H1 (cell line): ENCODE data around the gene BNIP5. TPM values are rescaled to one million over a fixed set of nuclear protein-coding genes. Genes with fewer than 3 reads are reported as not detected.

Experiments
- CTCF ChIA-PET: fragments of 300-600 bp; sonication (Branson Sonifier 250); formaldehyde crosslinking; loops from one replicate; lab custom pipeline; 2021; ENCODE audit not compliant: partially characterized antibody; lab: Charles Lee
- POLR2A ChIA-PET: fragments of 300-600 bp; sonication (Branson Sonifier 250); formaldehyde crosslinking; loops from one replicate; lab custom pipeline; 2021; ENCODE audit warnings: inconsistent platforms; ENCODE audit not compliant: partially characterized antibody; lab: Charles Lee
- DNase-seq, 2 experiments: peaks; one replicate each; pipeline versions ENCODE4 v3.0.0 to v3.0.0-alpha.2; 2010 to 2022; ENCODE audit warnings: low spot score in 2 of 2, low read depth in 1 of 2, mixed read lengths in 1 of 2
- FAIRE-seq: peaks from 2 replicates; lab custom pipeline; 2011; peaks lifted over from hg19 to GRCh38; lab: Jason Lieb, UNC
- H2AFZ ChIP-seq: 2 replicates; pipeline ENCODE4 v1.8.1; 2012; ENCODE audit warnings: low read length, inconsistent platforms
- H2AK5ac ChIP-seq: 2 replicates; pipeline ENCODE4 v1.6.1; 2013; ENCODE audit warnings: low read depth, low read length
- H2BK120ac ChIP-seq: replicated peaks from 2 replicates; pipeline ENCODE3; 2013; ENCODE audit warnings: low read depth, low read length, inconsistent platforms
- H2BK12ac ChIP-seq: 2 replicates; pipeline ENCODE4 v1.6.1; 2013; ENCODE audit warnings: low read depth, low read length
- H2BK15ac ChIP-seq: 2 replicates; pipeline ENCODE4 v1.6.1; 2013; ENCODE audit warnings: low read length
- H2BK20ac ChIP-seq: 2 replicates; pipeline ENCODE4 v1.6.1; 2013; ENCODE audit warnings: low read length
- H2BK5ac ChIP-seq: 2 replicates; pipeline ENCODE4 v1.6.1; 2013; ENCODE audit warnings: low read depth, low read length
- H3K14ac ChIP-seq: 2 replicates; pipeline ENCODE4 v1.6.1; 2013; ENCODE audit warnings: inconsistent platforms; ENCODE audit not compliant: insufficient read length
- H3K18ac ChIP-seq: 2 replicates; pipeline ENCODE4 v1.6.1; 2013; ENCODE audit warnings: low read length; ENCODE audit errors: extremely low read depth
- H3K23ac ChIP-seq: 2 replicates; pipeline ENCODE4 v1.6.1; 2013; ENCODE audit warnings: inconsistent platforms; ENCODE audit not compliant: insufficient read length
- H3K23me2 ChIP-seq: 2 replicates; pipeline ENCODE4 v1.6.1; 2013; ENCODE audit warnings: low read depth, low read length
- H3K27ac ChIP-seq: 2 replicates; pipeline ENCODE4 v1.6.1; 2011; ENCODE audit warnings: low read depth, low read length, inconsistent platforms
- H3K27me3 ChIP-seq, 4 experiments: replicated peaks in 1 of 4; 1 replicate in 1 of 4; 2 replicates in 3 of 4; pipeline versions ENCODE4 v1.6.1 to v1.8.1; 2011 to 2013; ENCODE audit warnings: low read length in 3 of 4, mild to moderate bottlenecking in 3 of 4, inconsistent platforms in 2 of 4, mixed read lengths in 2 of 4, moderate library complexity in 1 of 4; ENCODE audit not compliant: control insufficient read depth in 3 of 4, insufficient read depth in 3 of 4; ENCODE audit errors: extremely low read depth in 1 of 4
- H3K36me3 ChIP-seq, 4 experiments: 2 replicates each; pipeline versions ENCODE4 v1.6.1 to v1.8.1; 2011 to 2013; ENCODE audit warnings: mild to moderate bottlenecking in 4 of 4, low read length in 3 of 4, moderate library complexity in 2 of 4, control low read depth in 1 of 4, inconsistent platforms in 1 of 4; ENCODE audit not compliant: insufficient read depth in 4 of 4, control insufficient read depth in 2 of 4
- H3K4ac ChIP-seq: replicated peaks from 2 replicates; pipeline ENCODE3; 2013; ENCODE audit warnings: low read length, low read depth, mixed read lengths, inconsistent platforms; ENCODE audit not compliant: insufficient read length
- H3K4me1 ChIP-seq, 4 experiments: replicated peaks in 1 of 4; 1 replicate in 1 of 4; 2 replicates in 3 of 4; pipeline versions ENCODE4 v1.6.1 to v1.8.1; 2011 to 2013; ENCODE audit warnings: low read length in 3 of 4, inconsistent platforms in 2 of 4, mixed read lengths in 1 of 4; ENCODE audit not compliant: insufficient read depth in 4 of 4, control insufficient read depth in 3 of 4
- H3K4me2 ChIP-seq, 2 experiments: 2 replicates each; pipeline versions ENCODE4 v1.6.1 to v1.8.1; 2011 to 2013; ENCODE audit warnings: low read depth in 2 of 2, low read length in 2 of 2, control low read depth in 1 of 2, inconsistent platforms in 1 of 2, mild to moderate bottlenecking in 1 of 2; ENCODE audit not compliant: insufficient read depth in 1 of 2
- H3K4me3 ChIP-seq, 4 experiments: fragments of 200-600, 300-600 bp in 1 of 4; sonication (generic), shearing (Covaris generic), sonication (Bioruptor Twin) in 1 of 4; 2 replicates each; pipeline versions ENCODE4 v1.5.1 to v1.8.1; 2011 to 2016; ENCODE audit warnings: low read length in 4 of 4, low read depth in 3 of 4, control low read depth in 2 of 4, inconsistent platforms in 2 of 4, mild to moderate bottlenecking in 2 of 4, mixed read lengths in 1 of 4, moderate library complexity in 1 of 4; ENCODE audit not compliant: insufficient read depth in 2 of 4; ENCODE audit errors: extremely low read depth in 1 of 4
- H3K56ac ChIP-seq: replicated peaks from 2 replicates; pipeline ENCODE3; 2013; ENCODE audit warnings: low read depth, mild to moderate bottlenecking, mixed read lengths, low read length, inconsistent platforms; ENCODE audit not compliant: insufficient read length
- H3K79me1 ChIP-seq: 2 replicates; pipeline ENCODE4 v1.6.1; 2013; ENCODE audit warnings: low read depth, low read length, control low read depth
- H3K79me2 ChIP-seq, 2 experiments: 2 replicates each; pipeline versions ENCODE4 v1.6.1 to v1.8.1; 2012 to 2013; ENCODE audit warnings: low read length in 2 of 2, mild to moderate bottlenecking in 2 of 2, inconsistent platforms in 1 of 2; ENCODE audit not compliant: insufficient read depth in 2 of 2, control insufficient read depth in 1 of 2
- H3K9ac ChIP-seq, 4 experiments: replicated peaks in 1 of 4; 1 replicate in 1 of 4; 2 replicates in 3 of 4; pipeline versions ENCODE4 v1.6.1 to v1.8.1; 2011 to 2013; ENCODE audit warnings: low read depth in 3 of 4, low read length in 3 of 4, control low read depth in 2 of 4, mild to moderate bottlenecking in 2 of 4, moderate library complexity in 2 of 4, inconsistent platforms in 1 of 4; ENCODE audit errors: extremely low read depth in 1 of 4
- H3K9me3 ChIP-seq, 2 experiments: 2 replicates each; pipeline versions ENCODE4 v1.6.1 to v1.8.1; 2012 to 2013; ENCODE audit warnings: mild to moderate bottlenecking in 2 of 2, moderate library complexity in 2 of 2, control low read depth in 1 of 2, inconsistent platforms in 1 of 2, low read depth in 1 of 2, low read length in 1 of 2, mixed read lengths in 1 of 2; ENCODE audit not compliant: insufficient read depth in 2 of 2
- H4K20me1 ChIP-seq, 2 experiments: replicated peaks in 1 of 2; 2 replicates each; pipeline versions ENCODE3 to v1.8.1; 2011 to 2013; ENCODE audit warnings: inconsistent platforms in 2 of 2, low read length in 2 of 2, mild to moderate bottlenecking in 1 of 2; ENCODE audit not compliant: insufficient read depth in 2 of 2, control insufficient read depth in 1 of 2
- H4K5ac ChIP-seq: 2 replicates; pipeline ENCODE4 v1.6.1; 2013; ENCODE audit warnings: low read length, low read depth, mixed read lengths, inconsistent platforms; ENCODE audit not compliant: insufficient read length
- H4K8ac ChIP-seq: 2 replicates; pipeline ENCODE4 v1.8.0; 2013; ENCODE audit warnings: mild to moderate bottlenecking, moderate library complexity, low read length, inconsistent platforms; ENCODE audit not compliant: insufficient read depth; ENCODE audit errors: extremely low read depth
- H4K91ac ChIP-seq: replicated peaks from 2 replicates; pipeline ENCODE3; 2013; ENCODE audit warnings: low read length, mixed read lengths, inconsistent platforms; ENCODE audit not compliant: insufficient read length
- BCL11A ChIP-seq, 2 experiments: IDR thresholded peaks; one replicate each; pipeline ENCODE4 v1.6.1; 2011; ENCODE audit warnings: low read depth in 2 of 2, low read length in 2 of 2, mild to moderate bottlenecking in 2 of 2
- CEBPB ChIP-seq: IDR thresholded peaks from 2 replicates; pipeline ENCODE4 v1.6.1; 2012; ENCODE audit warnings: low read depth, low read length
- TAF7 ChIP-seq: optimal IDR thresholded peaks from 2 replicates; pipeline ENCODE3; 2011; ENCODE audit warnings: low read depth, mild to moderate bottlenecking, inconsistent platforms, low read length, moderate library complexity, borderline replicate concordance
- WGBS, 2 experiments: shearing (Covaris generic) in 1 of 2; methylation state at CpG; one replicate each; pipeline versions ENCODE4 v1.1.6 to v1.1.7; 2013 to 2015; ENCODE audit warnings: low lambda C conversion rate in 2 of 2, mixed read lengths in 2 of 2, inconsistent platforms in 1 of 2, low coverage in 1 of 2, missing lambda C conversion rate in 1 of 2; ENCODE audit not compliant: insufficient replicate concordance in 2 of 2, insufficient coverage in 1 of 2, insufficient read length in 1 of 2; ENCODE audit errors: extremely low coverage in 1 of 2, missing lambda C conversion rate in 1 of 2; 5-methylcytosine and 5-hydroxymethylcytosine counted together
- polyA plus RNA-seq, 7 experiments: library from polyadenylated mRNA; depleted of rRNA in 3 of 7; stranded (reverse) in 5 of 7; unstranded in 2 of 7; fragments of >200 nt in 5 of 7; fragments of 200-250 nt in 2 of 7; gene quantifications; 1 replicate in 5 of 7; 2 replicates in 1 of 7; 4 replicates in 1 of 7; pipeline versions ENCODE4 v1.2.1 to v1.2.3, GENCODE V29; 2011 to 2013; ENCODE audit warnings: missing spikeins in 2 of 7, mixed read lengths in 2 of 7
- total RNA-seq: library from RNA; stranded (reverse); fragmentation: NEBNext Ultra II Directional; extraction: Animal tissue kit (Norgen Biotek cat#: 25700); gene quantifications from 2 replicates; pipeline ENCODE4 v1.2.1, GENCODE V29; 2021
- TF ChIP-seq, protein P1 (sequence below): IDR thresholded peaks from 2 replicates; pipeline ENCODE4 v1.6.1; 2012; ENCODE audit warnings: low read length, inconsistent platforms

The BNIP5 gene
- total and polyA plus RNA-seq, 2 of the 8 experiments (the other 6 are each of a cell fraction or from before 2014, with no cell fraction given), result not detected

DNA sequence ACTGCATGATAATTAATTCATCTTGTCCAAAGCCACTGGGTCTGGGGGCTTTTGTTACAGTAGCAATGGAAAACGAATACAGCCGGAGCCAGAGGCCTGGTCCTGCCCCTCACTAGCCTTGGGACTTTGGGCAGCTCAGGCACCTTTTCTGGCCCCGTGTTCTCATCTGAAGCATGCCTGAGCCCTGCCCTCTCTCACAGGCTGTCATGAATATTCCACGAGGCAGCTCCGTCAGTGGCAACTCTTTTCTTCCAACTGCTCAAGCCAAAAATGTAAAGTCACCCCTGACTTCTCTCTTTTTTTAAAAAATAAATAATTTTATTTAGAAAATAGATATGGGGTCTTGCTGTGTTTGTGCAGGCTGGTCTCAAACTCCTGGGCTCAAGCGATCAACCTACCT, 5.3 kb downstream of the BNIP5 start:
- 76% methylated on average over 6 of the region's 6 CpGs; no CpG with 5 or more reads in 1 of the 2 experiments for WGBS, 2 experiments
- Histone ChIP-seq H3K14ac (no peak overlapping the region), H3K4me3 (no peak overlapping the region), H3K79me1 (no peaks in the 10 kb centered on the region), H3K23me2 (no peaks in the 10 kb centered on the region), H3K27ac (no peak overlapping the region), H3K18ac (no peak overlapping the region), H3K4me1 (peaks cover 0 to 12% (median 5%) of the 10 kb centered on the region in 4 experiments; a peak in 6 of 7 replicates), H3K56ac (no peak overlapping the region), H3K27me3 (peaks cover 0 to 3% (median under 1%) of the 10 kb centered on the region in 4 experiments; a peak in 2 of 7 replicates), H2AK5ac (no peak overlapping the region), H2BK5ac (no peak overlapping the region), H4K5ac (no peak overlapping the region), H3K23ac (no peak overlapping the region), H3K9me3 (no peaks in the 10 kb centered on the region), H2AFZ (no peak overlapping the region), H2BK20ac (no peak overlapping the region), H3K9ac (no peak overlapping the region), H3K36me3 (no peaks in the 10 kb centered on the region), H3K79me2 (no peaks in the 10 kb centered on the region), H3K4ac (no peak overlapping the region), H4K8ac (no peak overlapping the region), H4K20me1 (peaks cover 0 to 2% of the 10 kb centered on the region in 2 experiments), H2BK120ac (no peak overlapping the region), H3K4me2 (no peak overlapping the region), H2BK12ac (no peak overlapping the region), H2BK15ac (no peak overlapping the region), H4K91ac (no peak overlapping the region)
- CTCF ChIA-PET, result interaction anchor here (2.4 to 3.6 kb wide), 2 partner anchors 27 to 29 kb away, joined by 11 to 20 read pairs; no protein-coding TSS in a partner anchor
- DNase-seq (no peak), FAIRE-seq (no peak)
- POLR2A ChIA-PET, result no interaction called here
- TF ChIP-seq TAF7 (no peak), BCL11A (IDR thresholded peaks at IDR 0.05; ENCODE audit: low read depth in 2 of 2, low read length in 2 of 2) (no peak), CEBPB (no peak)
- TF ChIP-seq, protein P1, sequence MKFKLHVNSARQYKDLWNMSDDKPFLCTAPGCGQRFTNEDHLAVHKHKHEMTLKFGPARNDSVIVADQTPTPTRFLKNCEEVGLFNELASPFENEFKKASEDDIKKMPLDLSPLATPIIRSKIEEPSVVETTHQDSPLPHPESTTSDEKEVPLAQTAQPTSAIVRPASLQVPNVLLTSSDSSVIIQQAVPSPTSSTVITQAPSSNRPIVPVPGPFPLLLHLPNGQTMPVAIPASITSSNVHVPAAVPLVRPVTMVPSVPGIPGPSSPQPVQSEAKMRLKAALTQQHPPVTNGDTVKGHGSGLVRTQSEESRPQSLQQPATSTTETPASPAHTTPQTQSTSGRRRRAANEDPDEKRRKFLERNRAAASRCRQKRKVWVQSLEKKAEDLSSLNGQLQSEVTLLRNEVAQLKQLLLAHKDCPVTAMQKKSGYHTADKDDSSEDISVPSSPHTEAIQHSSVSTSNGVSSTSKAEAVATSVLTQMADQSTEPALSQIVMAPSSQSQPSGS, result no peak
